H9 (cell line): ENCODE results near the gene MRPS6. TPM values are rescaled to one million over a fixed set of nuclear protein-coding genes. Genes with fewer than 3 reads are reported as not detected.

Experiments
- DNase-seq: peaks from one replicate; pipeline ENCODE4 v3.0.0-alpha.2; 2017
- H2AFZ ChIP-seq: one replicate; pipeline ENCODE4 v1.6.1; 2013; ENCODE audit warnings: mild to moderate bottlenecking, low read length, control low read depth, moderate library complexity
- H2AK5ac ChIP-seq: 2 replicates; pipeline ENCODE4 v1.6.1; 2013; ENCODE audit warnings: low read length, control low read depth, mixed read lengths; ENCODE audit not compliant: insufficient read length
- H2BK120ac ChIP-seq: one replicate; pipeline ENCODE4 v1.6.1; 2013; ENCODE audit warnings: low read depth, mild to moderate bottlenecking, low read length, control low read depth, inconsistent platforms; ENCODE audit not compliant: poor library complexity, severe bottlenecking
- H2BK12ac ChIP-seq: 2 replicates; pipeline ENCODE4 v1.6.1; 2013; ENCODE audit warnings: low read length, control low read depth, mixed read lengths, low read depth; ENCODE audit not compliant: insufficient read length
- H2BK15ac ChIP-seq: 2 replicates; pipeline ENCODE4 v1.6.1; 2013; ENCODE audit warnings: low read depth, low read length, control low read depth
- H2BK20ac ChIP-seq: one replicate; pipeline ENCODE4 v1.6.1; 2013; ENCODE audit warnings: low read depth, mild to moderate bottlenecking, low read length, control low read depth, inconsistent platforms; ENCODE audit not compliant: poor library complexity, severe bottlenecking
- H2BK5ac ChIP-seq: 2 replicates; pipeline ENCODE4 v1.6.1; 2013; ENCODE audit warnings: low read length, control low read depth, mixed read lengths; ENCODE audit not compliant: insufficient read length
- H3K14ac ChIP-seq: 2 replicates; pipeline ENCODE4 v1.6.1; 2013; ENCODE audit warnings: low read length, control low read depth; ENCODE audit not compliant: insufficient read depth
- H3K18ac ChIP-seq: 2 replicates; pipeline ENCODE4 v1.6.1; 2013; ENCODE audit warnings: low read depth, mild to moderate bottlenecking, mixed read lengths, low read length, control low read depth; ENCODE audit not compliant: insufficient read length
- H3K23ac ChIP-seq: 2 replicates; pipeline ENCODE4 v1.6.1; 2013; ENCODE audit warnings: low read length, control low read depth, mixed read lengths, low read depth; ENCODE audit not compliant: insufficient read length
- H3K23me2 ChIP-seq: 2 replicates; pipeline ENCODE4 v1.6.1; 2013; ENCODE audit warnings: low read depth, mild to moderate bottlenecking, mixed read lengths, low read length, control low read depth; ENCODE audit not compliant: insufficient read length, poor library complexity, severe bottlenecking
- H3K27ac ChIP-seq: 2 replicates; pipeline ENCODE4 v1.5.1; 2013; ENCODE audit warnings: low read length, control low read depth, mixed read lengths, low read depth; ENCODE audit not compliant: insufficient read length
- H3K27me3 ChIP-seq: 2 replicates; pipeline ENCODE4 v1.6.1; 2013; ENCODE audit warnings: low read length, control low read depth, inconsistent platforms; ENCODE audit not compliant: insufficient read depth
- H3K4ac ChIP-seq: 2 replicates; pipeline ENCODE4 v1.6.1; 2013; ENCODE audit warnings: low read depth, mild to moderate bottlenecking, control low read depth, inconsistent platforms, low read length, moderate library complexity
- H3K4me1 ChIP-seq: 2 replicates; pipeline ENCODE4 v1.6.1; 2013; ENCODE audit warnings: low read length, control low read depth, inconsistent platforms; ENCODE audit not compliant: insufficient read depth
- H3K4me2 ChIP-seq: 2 replicates; pipeline ENCODE4 v1.6.1; 2013; ENCODE audit warnings: low read length, control low read depth, mixed read lengths; ENCODE audit not compliant: insufficient read length, insufficient read depth
- H3K56ac ChIP-seq: 2 replicates; pipeline ENCODE4 v1.6.1; 2013; ENCODE audit warnings: low read depth, mild to moderate bottlenecking, mixed read lengths, low read length, control low read depth; ENCODE audit not compliant: insufficient read length
- H3K79me1 ChIP-seq: 2 replicates; pipeline ENCODE4 v1.6.1; 2013; ENCODE audit warnings: low read depth, mild to moderate bottlenecking, moderate library complexity, low read length, control low read depth, inconsistent platforms; ENCODE audit not compliant: insufficient read depth, poor library complexity, severe bottlenecking
- H3K79me2 ChIP-seq: 2 replicates; pipeline ENCODE4 v1.6.1; 2013; ENCODE audit warnings: low read length, control low read depth, inconsistent platforms; ENCODE audit not compliant: insufficient read depth
- H3K9ac ChIP-seq: 2 replicates; pipeline ENCODE4 v1.6.1; 2013; ENCODE audit warnings: low read length, control low read depth, mixed read lengths; ENCODE audit not compliant: insufficient read length; ENCODE audit errors: extremely low read depth
- H3K9me3 ChIP-seq: one replicate; pipeline ENCODE4 v1.6.1; 2013; ENCODE audit warnings: low read depth, low read length, inconsistent platforms; ENCODE audit not compliant: control insufficient read depth
- H3T11ph ChIP-seq: one replicate; pipeline ENCODE4 v1.6.1; 2013; ENCODE audit warnings: mild to moderate bottlenecking, low read length, control low read depth, inconsistent platforms
- H4K20me1 ChIP-seq: one replicate; pipeline ENCODE4 v1.6.1; 2013; ENCODE audit not compliant: control insufficient read depth, insufficient read length, insufficient read depth
- H4K5ac ChIP-seq: 2 replicates; pipeline ENCODE4 v1.6.1; 2013; ENCODE audit warnings: low read depth, mild to moderate bottlenecking, mixed read lengths, low read length, control low read depth; ENCODE audit not compliant: insufficient read length
- H4K8ac ChIP-seq: replicated peaks from 2 replicates; pipeline ENCODE4 v1.6.1; 2013; ENCODE audit warnings: low read length, control low read depth, mixed read lengths, low read depth; ENCODE audit not compliant: insufficient read length
- H4K91ac ChIP-seq: 2 replicates; pipeline ENCODE4 v1.6.1; 2013; ENCODE audit warnings: low read depth, mild to moderate bottlenecking, moderate library complexity, mixed read lengths, low read length, control low read depth; ENCODE audit not compliant: insufficient read length
- H3K27ac Mint-ChIP-seq, 3 experiments: 2 replicates in 2 of 3; 3 replicates in 1 of 3; pipeline ENCODE4 v1.8.0; 2020 to 2021; ENCODE audit warnings: mixed read lengths in 3 of 3, mild to moderate bottlenecking in 1 of 3, moderate library complexity in 1 of 3
- H3K27me3 Mint-ChIP-seq: 2 replicates; pipeline ENCODE4 v1.8.0; 2021; ENCODE audit warnings: low read depth, mild to moderate bottlenecking, moderate library complexity, mixed read lengths
- H3K36me3 Mint-ChIP-seq, 3 experiments: 2 replicates in 2 of 3; 3 replicates in 1 of 3; pipeline ENCODE4 v1.8.0; 2020 to 2021; ENCODE audit warnings: low read depth in 3 of 3, mixed read lengths in 3 of 3; ENCODE audit not compliant: insufficient read depth in 1 of 3
- H3K4me1 Mint-ChIP-seq, 2 experiments: 2 replicates each; pipeline ENCODE4 v1.8.0; 2020; ENCODE audit warnings: mixed read lengths in 2 of 2
- H3K4me3 Mint-ChIP-seq, 2 experiments: 2 replicates in 1 of 2; 3 replicates in 1 of 2; pipeline ENCODE4 v1.8.0; 2020 to 2021; ENCODE audit warnings: mild to moderate bottlenecking in 2 of 2, mixed read lengths in 2 of 2, moderate library complexity in 1 of 2
- H3K9me3 Mint-ChIP-seq, 2 experiments: 2 replicates in 1 of 2; 3 replicates in 1 of 2; pipeline ENCODE4 v1.8.0; 2020; ENCODE audit warnings: mild to moderate bottlenecking in 2 of 2, mixed read lengths in 2 of 2, moderate library complexity in 1 of 2
- CTCF ChIP-seq: fragments of 200-600 bp; sonication (generic); conservative IDR thresholded peaks from 3 replicates; pipeline ENCODE4 v1.8.0; 2021; ENCODE audit warnings: antibody characterized with exemption, mild to moderate bottlenecking
- WGBS: extraction: QIAGEN DNeasy Blood & Tissue Kit; methylation state at CpG from one replicate; pipeline ENCODE4 v1.1.7; 2013; ENCODE audit warnings: missing lambda C conversion rate, low lambda C conversion rate, mixed read lengths; ENCODE audit not compliant: insufficient read length; ENCODE audit errors: extremely low coverage; 5-methylcytosine and 5-hydroxymethylcytosine counted together
- total RNA-seq: library from RNA; stranded (reverse); gene quantifications from 2 replicates; pipeline ENCODE4 v1.2.1, GENCODE V29; 2021

Gene MRPS6
- total RNA-seq, 1 experiment from 2014 or later: 83.2 TPM

DNA sequence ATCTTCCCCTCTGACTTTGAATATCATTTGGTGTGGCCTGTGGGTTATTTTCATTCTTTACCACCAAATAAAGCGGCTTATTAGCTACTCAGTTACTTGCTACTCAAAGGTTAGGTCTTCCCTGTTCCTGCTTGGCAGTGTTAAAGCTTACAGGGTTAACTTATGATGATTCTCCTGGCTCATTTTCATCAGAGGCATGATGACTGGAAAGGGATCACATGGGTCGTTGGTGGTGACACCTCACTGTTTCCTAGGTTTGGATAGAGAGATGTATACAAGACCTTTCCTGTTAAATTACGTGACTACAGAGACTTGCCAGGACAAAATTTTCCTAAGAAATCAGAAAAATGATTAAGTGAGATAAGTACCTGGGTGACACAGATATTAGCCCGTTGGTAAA, 27.4 kb downstream of the MRPS6 start:
- no peak overlapping the region for H2BK120ac ChIP-seq
- H3K18ac ChIP-seq: no peak overlapping the region
- no peak overlapping the region for H4K5ac ChIP-seq
- no peak overlapping the region for H4K91ac ChIP-seq
- DNase-seq: no peak
- H2BK5ac ChIP-seq: no peak overlapping the region
- no peak overlapping the region for H3K4me2 ChIP-seq
- peaks cover 6% of the 10 kb centered on the region; the same call in 1 of the 2 replicates for H3K4me1 ChIP-seq
- H3K9me3 ChIP-seq: no peaks in the 10 kb centered on the region
- no peaks in the 10 kb centered on the region for H3K23me2 ChIP-seq
- WGBS: no CpG with 5 or more reads among the region's 4 CpGs
- no peaks in the 10 kb centered on the region for H3K9me3 Mint-ChIP-seq
- H3K23ac ChIP-seq: no peak overlapping the region
- no peaks in the 10 kb centered on the region for H4K20me1 ChIP-seq
- no peak overlapping the region for H3K9ac ChIP-seq
- H2BK15ac ChIP-seq: no peak overlapping the region
- peaks cover under 1 to 20% (median 18%) of the 10 kb centered on the region in 3 experiments; a peak in 6 of 7 replicates for H3K36me3 Mint-ChIP-seq
- H3K4ac ChIP-seq: no peak overlapping the region
- H3K79me2 ChIP-seq: peaks cover 14% of the 10 kb centered on the region; the same call in 1 of the 2 replicates
- H3K27ac Mint-ChIP-seq: peak overlapping the region in 1 of 3 experiments; percentile 41; a peak in 2 of 7 replicates
- H3T11ph ChIP-seq: no peak overlapping the region
- no peaks in the 10 kb centered on the region for H3K27me3 ChIP-seq
- H3K79me1 ChIP-seq: no peaks in the 10 kb centered on the region
- H2BK12ac ChIP-seq: no peak overlapping the region
- no peaks in the 10 kb centered on the region for H3K27me3 Mint-ChIP-seq
- no peak overlapping the region for H2BK20ac ChIP-seq
- H3K14ac ChIP-seq: no peak overlapping the region
- no peak overlapping the region for H2AK5ac ChIP-seq
- H4K8ac ChIP-seq: no peak overlapping the region
- H3K4me1 Mint-ChIP-seq: peaks cover 41 to 50% of the 10 kb centered on the region in 2 experiments
- no peak for TF ChIP-seq CTCF
- no peak overlapping the region for H3K27ac ChIP-seq
- no peak overlapping the region for H3K4me3 Mint-ChIP-seq
- H3K56ac ChIP-seq: no peak overlapping the region
- H2AFZ ChIP-seq: no peak overlapping the region
